ENCODE measurements around the gene HDHD5.
A peak's percentile ranks its signal among the peaks of the same experiment; 100 is the strongest.
"Not testable (repeated sequence)": the region's sequence is repeated elsewhere in the genome, so short reads cannot be mapped to it uniquely, and the experiment has no call there.

HDHD5 gene

GRCh38 chr22:17152971-17153370 lies 6.1 kb downstream of the HDHD5 start:
- no peak for DNase-seq

GRCh38 chr22:17152340-17152739 lies 6.7 kb downstream of the HDHD5 start:
- DNase-seq: no peak

DNA sequence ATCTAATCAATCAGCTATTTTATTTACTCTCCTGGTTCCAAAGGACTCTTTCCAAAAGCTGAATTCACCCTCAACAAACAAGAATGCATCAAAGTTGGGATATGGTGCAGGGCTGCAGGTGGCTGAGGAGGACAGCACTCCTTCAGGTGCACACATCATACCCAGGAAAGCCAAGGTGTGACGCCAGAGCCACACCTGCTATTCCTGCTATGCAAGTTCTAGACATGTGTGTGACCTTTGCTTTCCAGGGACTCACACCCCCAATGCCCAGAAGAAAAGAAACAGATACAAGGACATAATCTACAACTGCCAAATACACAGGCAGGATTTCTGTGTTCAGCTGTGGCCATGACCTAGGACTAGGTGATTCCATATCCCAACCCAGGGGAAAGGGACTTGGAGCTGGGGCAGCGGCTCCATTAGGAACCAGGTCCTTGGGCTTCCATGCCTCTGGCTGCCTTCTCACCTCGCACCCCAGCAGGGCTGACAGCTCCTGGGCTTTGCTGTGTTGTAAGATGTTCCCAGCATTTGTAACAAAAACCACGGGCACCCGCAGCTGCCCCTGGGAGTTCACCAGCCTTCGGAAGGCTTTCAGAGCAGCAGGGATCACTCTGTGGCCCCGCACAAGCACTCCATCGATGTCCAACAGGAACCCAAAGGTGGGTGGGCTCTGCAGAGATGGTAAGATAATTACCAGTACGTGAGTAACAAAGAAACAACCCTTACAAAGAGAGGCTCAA lies 9.8 kb downstream of the HDHD5 start:
- no peak for DNase-seq

GRCh38 chr22:17147458-17147857 lies 11.6 kb downstream of the HDHD5 start:
- DNase-seq: not testable (repeated sequence)

DNA sequence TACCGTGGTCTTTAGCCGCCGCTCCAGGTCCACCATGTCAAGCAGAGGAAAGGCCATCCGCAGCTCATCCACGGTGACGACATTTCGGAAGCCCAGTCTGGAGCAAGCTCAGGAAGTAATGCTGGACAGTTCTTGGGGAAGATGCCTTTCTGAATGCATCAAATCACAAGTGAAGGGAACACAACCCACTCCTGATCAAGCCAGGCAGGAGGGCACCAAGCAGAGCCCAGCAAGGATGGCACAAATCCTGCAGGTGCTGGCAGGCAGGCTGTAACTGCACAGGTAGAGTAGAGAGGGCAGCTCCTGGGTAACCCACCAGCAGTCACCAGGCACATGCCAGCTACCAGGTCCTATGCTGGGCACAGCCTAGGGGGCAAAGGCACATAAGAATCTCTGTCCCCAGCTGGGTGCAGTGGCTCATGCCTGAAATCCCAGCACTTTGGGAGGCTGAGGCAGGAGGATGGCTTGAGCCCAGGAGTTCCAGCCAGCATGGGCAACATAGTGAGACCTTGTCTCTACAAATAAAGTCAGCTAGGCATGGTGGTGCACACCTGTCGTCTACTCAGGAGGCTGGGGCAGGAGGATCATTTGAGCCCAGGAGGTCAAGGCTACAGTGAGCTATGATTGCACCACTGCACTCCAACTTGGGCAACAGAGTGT lies 13.9 kb downstream of the HDHD5 start:
- DNase-seq: no peak

DNA sequence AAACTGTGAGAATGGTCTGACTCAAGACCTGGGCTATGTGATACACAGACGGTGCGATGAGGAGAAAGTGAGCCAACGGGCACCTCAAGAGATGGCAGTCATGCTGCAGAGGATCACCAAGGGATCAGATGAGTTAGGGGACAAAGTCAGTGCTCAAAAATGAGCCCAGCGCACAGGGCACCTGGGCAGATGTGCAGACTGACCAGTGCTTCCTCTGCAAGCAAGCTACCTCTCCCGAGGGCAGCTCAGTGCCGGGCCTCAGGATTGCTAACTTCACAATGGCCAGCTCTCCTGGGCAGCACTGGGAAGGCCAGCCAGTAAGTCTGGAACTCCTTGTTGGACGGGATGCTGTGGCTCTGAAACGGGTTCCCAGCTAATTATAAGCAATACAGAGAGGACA lies 15.3 kb downstream of the HDHD5 start:
- DNase-seq: no peak

DNA sequence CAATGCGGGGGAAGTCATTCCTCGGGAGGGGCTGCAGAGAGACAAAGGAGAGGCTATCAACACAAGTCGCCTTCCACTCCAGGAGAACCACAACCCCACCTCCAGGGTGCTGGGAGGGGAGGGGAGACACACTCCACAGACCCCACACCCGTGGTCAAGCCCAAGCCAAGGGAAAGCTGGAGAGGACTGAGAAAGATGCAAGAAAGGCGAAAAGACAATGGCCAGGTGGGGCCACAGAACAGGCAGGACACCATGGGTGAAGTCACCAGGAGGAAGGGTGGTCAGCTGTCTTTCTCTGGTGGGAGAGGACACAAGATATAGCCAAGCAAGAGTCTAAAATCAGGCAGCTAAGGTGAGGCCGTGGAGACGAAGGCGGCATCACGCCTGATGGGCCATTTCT lies 16.0 kb downstream of the HDHD5 start:
- no peak for DNase-seq

GRCh38 chr22:17140826-17141766 lies 18.0 kb downstream of the HDHD5 start:
- no peak for DNase-seq

- no peak for DNase-seq
Measured at GRCh38 chr22:17140022-17140421, 19.1 kb downstream of the HDHD5 start.

GRCh38 chr22:17138513-17138912 lies 20.6 kb downstream of the HDHD5 start:
- DNase-seq: no peak

GRCh38 chr22:17137861-17138425 lies 21.1 kb downstream of the HDHD5 start:
- DNase-seq: no peak

DNA sequence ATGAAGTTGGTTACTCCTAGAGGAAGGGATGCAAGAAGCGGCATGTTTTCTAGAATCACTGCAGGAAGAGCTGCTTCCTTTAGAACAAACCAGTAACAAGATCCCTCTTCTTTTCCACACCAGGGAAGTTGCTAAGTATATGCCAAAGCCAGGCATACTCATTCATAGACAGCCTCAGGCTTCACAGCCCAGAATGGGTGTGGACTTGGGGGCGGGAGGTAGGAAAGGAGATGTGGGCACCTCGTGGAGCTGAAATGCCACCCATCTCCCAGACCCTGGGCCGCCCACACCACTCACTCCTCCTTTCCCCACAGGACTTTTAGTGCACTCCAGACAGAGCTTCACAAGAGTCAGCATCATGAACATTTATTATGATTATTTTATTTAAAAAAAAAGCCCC lies 21.9 kb downstream of the HDHD5 start:
- DNase-seq: no peak

- no peak for DNase-seq
Measured at GRCh38 chr22:17135153-17135760, 23.8 kb downstream of the HDHD5 start.

DNA sequence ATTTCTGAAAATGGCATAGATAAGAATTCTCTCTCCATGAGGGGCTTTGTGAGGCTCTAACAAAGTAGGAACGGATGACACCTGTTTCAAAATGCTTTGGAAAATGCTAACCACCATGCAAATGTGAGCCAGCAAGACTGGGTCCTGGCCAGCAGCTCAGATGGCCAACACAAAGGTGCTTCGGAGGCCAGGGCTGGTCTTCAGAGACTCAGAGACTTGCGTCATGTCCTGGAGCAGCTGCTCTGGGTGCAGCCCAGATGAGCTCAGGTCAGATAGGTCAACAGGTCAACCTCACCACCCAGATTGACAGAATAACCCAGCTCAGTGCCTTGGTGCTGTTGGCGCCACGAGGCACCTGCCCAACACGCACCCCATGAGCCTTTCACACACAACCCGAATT lies 25.9 kb downstream of the HDHD5 start:
- DNase-seq: no peak

DNA sequence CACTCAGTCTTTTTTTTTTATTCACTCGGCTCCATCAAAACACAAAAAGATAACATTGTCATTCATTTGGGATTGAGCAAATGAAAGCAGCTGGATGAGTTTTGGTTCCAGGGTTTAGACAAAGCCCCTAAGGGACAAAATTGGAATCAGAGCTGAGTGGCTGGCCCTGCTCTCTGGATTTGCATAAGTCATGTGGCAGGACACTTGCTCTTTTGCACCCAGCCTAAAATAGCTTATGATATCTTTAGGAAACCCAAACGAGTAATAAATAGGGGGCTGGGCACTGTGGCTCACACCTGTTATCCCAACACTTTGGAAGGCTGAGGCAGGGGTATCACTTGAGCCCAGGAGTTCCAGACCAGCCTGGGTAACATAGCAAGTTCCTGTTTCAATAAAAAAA lies 27.0 kb downstream of the HDHD5 start:
- no peak for DNase-seq

GRCh38 chr22:17131686-17132085 lies 27.4 kb downstream of the HDHD5 start:
- no peak for DNase-seq

DNA sequence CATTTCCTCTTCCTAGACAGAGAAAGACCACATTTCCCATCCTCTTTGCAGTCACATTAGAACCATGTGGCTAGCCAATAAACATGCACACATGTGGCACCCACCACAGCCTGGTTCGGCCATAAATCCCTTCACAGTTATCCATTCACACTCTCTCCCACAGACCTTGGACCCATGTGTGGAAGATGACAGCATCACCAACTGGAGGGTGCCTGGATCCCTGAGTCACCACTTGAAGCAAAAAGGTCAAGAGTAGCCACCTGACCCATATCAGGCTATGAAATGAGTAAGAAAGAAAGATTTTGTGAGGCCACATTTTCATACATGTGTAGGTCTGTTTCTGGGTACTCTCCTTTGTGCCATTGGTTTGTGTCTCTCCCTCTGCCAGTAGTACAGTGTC lies 28.9 kb downstream of the HDHD5 start:
- no peak for DNase-seq

DNA sequence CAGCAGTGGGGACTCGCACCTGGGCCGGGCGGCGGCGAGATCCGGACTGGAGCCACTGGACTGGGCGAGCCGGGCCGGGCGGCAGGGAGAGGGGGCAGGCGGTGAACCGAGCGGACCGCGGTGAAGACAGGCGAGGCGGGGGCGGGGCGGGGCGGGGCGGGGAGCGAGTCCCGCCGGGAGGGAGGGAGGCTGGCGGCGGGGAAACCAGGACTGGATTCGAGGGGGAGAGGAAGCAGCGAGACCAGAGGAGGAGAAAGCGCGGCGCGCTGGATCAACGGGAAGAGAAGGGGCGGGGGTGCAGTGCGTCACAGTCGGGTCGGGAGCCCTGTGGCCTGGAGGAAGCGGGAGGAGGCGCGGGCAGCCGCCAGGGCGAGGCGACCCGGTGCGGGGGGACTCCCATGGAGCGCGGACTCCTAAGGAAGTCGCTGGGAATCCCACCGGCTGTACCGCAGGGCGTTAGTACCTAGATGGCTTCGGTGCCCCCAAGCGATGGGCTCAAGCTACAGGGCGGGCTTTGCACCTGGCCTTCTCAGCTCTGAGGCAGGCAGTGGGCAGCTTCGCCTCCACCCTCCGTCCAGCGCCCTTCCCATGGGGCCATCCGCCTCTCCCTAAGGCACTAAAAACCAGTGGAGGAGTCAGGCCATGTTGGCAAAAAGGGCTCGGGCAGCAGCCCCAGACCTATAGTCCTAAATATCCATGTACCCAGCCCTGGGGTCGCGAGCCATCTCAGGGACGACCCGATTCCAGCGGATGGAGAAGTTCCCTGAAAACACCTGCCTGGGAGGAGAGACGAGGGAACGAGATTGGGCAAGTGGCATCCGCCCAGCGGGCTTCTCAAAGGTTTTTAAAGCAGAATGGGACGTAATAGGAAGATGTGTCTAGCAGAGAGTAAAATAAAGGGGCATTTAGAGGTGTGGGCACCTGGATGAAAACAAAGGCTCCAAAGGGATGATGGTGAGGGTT lies 37.6 kb downstream of the HDHD5 start, which contains the start of gene TMEM121B:
Gene TMEM121B, minus strand, starts transcription at position 128 of the 963 bp plus-strand sequence. CDS start 233 bp downstream, outside the sequence.
- no peak for DNase-seq

GRCh38 chr22:17120711-17121232 lies 38.3 kb downstream of the HDHD5 start:
- DNase-seq: peak in 2 of 6 experiments; percentile 26 to 39

DNA sequence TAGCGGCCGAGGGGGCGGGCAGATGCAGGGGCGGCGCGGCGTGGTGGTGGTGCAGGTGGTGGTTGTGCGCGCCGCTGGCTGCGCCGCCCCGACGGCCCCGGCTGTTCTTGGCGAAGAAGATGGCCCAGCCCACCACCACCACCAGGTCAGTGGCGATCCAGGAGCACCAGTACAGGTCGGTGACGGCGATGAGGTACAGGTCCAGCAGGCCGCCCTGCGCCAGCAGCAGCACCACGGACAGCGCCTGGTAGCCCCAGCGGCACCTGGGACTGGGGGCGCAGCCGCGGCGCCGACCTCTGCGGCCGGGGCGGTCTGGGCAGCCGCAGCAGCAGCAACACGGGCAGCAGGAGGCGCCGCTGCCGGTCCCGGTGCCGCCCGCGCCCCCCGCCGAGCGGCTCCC lies 38.8 kb downstream of the HDHD5 start:
- peak in 5 of 6 experiments; percentile 28 to 58 (median 51) for DNase-seq
